PFSK-1 (cell line): ENCODE measurements around the gene METTL18.

Experiments
- FOXP2 ChIP-seq: optimal IDR thresholded peaks from 2 replicates; pipeline ENCODE3; 2011; ENCODE audit warnings: borderline replicate concordance, control low read depth, inconsistent platforms; ENCODE audit not compliant: insufficient read depth; ENCODE audit errors: extremely low read length, extremely low read depth
- POLR2AphosphoS5 ChIP-seq: IDR thresholded peaks from 2 replicates; pipeline ENCODE4 v1.6.1; 2012; ENCODE audit warnings: low read depth, mild to moderate bottlenecking, control low read depth, low read length, moderate library complexity
- REST ChIP-seq, 2 experiments: IDR thresholded peaks; 2 replicates each; pipeline versions ENCODE4 v1.6.1 to v1.8.0; 2011 to 2012; ENCODE audit warnings: low read depth in 2 of 2, low read length in 2 of 2, control low read depth in 1 of 2, inconsistent platforms in 1 of 2, mild to moderate bottlenecking in 1 of 2, moderate library complexity in 1 of 2; ENCODE audit not compliant: insufficient read depth in 1 of 2
- SIN3A ChIP-seq: IDR thresholded peaks from 2 replicates; pipeline ENCODE4 v1.6.1; 2012; ENCODE audit warnings: mild to moderate bottlenecking, low read length, moderate library complexity, borderline replicate concordance; ENCODE audit not compliant: insufficient read depth
- TAF1 ChIP-seq: IDR thresholded peaks from 2 replicates; pipeline ENCODE4 v1.6.1; 2012; ENCODE audit warnings: low read length, control low read depth, borderline replicate concordance; ENCODE audit not compliant: insufficient read depth

The METTL18 gene

DNA sequence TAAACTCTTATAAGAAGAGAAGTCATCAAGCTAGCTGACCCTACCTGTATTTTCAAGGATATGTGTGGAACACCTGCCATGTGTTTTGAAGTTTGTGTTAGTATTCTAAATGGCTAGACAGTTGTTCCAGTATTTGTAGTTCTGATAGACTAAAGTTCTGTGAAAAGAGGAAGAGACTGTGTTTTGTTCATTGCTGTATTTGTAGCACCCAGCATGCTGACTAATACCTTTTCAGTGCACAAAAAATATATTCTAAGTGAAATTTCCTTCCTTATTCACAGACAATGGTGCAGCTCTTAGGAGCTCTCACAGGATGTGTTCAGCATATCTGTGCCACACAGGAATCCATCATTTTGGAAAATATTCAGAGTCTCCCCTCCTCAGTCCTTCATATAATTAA is 8.2 kb upstream of the METTL18 start:
- TF ChIP-seq TAF1 = no peak
- no peak for TF ChIP-seq SIN3A
- no peak for TF ChIP-seq FOXP2
- TF ChIP-seq REST (IDR thresholded peaks at IDR 0.05; ENCODE audit: insufficient read depth in 1 of 2, low read depth in 2 of 2, low read length in 2 of 2) = no peak
- no peak for TF ChIP-seq POLR2AphosphoS5

DNA sequence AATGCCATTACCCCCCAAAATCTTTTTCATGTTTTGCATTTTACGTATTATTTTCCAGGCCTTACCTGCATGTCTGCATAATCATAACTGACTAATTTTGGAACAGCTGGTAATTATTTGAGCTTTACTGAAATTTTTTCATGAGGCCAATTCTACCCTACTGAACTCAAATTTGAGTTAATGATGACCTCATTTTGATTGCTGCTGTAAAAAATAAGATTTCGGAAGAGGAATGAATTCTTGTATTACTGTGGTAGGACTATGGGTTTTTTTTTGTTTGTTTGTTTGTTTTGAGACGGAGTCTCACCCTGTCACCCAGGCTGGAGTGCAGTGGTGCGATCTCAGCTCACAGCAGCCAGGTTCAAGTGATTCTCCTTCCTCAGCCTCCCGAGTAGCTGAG is 2.6 kb upstream of the METTL18 start:
- TF ChIP-seq TAF1 = no peak
- TF ChIP-seq REST (IDR thresholded peaks at IDR 0.05; ENCODE audit: insufficient read depth in 1 of 2, low read depth in 2 of 2, low read length in 2 of 2) = no peak
- no peak for TF ChIP-seq FOXP2

DNA sequence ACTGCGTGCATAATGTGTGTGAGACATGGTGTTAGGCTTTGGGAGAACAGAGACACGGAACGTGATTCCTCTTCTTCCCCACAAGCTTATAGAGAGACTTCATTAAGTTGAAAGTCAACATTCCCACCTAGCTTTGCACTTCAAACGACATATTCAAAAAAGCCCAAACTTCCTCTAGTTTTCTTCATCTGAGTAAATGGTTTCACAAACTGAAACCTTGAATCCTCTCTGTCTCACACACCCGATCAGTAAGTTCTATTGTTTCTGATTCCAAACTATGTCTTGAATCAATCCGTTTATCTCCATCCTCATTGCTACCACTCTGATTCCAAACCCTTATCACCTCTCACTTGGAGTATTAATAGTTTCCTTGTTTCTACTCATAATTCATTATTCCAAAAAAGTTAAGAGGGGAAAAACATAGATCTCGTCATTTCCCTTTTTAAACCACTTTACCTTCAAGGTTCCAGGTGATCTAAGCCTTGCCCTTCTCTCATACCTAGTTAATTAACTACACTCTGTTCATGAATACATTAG is 1.6 kb upstream of the METTL18 start:
- TF ChIP-seq REST (IDR thresholded peaks at IDR 0.05; ENCODE audit: insufficient read depth in 1 of 2, low read depth in 2 of 2, low read length in 2 of 2) = no peak
- no peak for TF ChIP-seq POLR2AphosphoS5

- TF ChIP-seq REST (IDR thresholded peaks at IDR 0.05; ENCODE audit: insufficient read depth in 1 of 2, low read depth in 2 of 2, low read length in 2 of 2) (no peak), SIN3A (no peak), POLR2AphosphoS5 (no peak), FOXP2 (no peak), TAF1 (no peak)
Observed at GRCh38 chr1:169795687-169796086, 980 bp upstream of the METTL18 start.

DNA sequence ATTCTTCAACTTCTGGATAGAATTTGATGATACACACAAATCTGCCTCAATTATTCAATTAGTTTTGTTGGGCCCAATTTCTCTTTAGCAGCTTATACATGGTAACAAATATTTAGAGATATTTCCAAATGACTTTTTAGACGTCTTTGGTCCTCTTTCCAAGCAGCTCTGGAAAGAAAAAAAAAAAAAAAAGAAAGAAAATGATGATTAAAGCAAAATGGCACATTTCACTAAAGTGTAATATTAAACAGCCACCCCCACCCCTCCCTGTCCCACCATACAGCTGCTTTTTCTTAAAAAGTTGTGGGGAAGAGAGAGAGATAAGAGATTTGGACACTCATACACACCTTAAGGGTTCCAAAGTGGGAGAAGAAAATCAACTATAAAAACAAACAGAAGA is 977 bp downstream of the METTL18 start:
- no peak for TF ChIP-seq FOXP2
- TF ChIP-seq REST (IDR thresholded peaks at IDR 0.05; ENCODE audit: insufficient read depth in 1 of 2, low read depth in 2 of 2, low read length in 2 of 2) = no peak
- no peak for TF ChIP-seq POLR2AphosphoS5
- TF ChIP-seq SIN3A = no peak
- no peak for TF ChIP-seq TAF1
